ENCODE data around the gene TMEM164.

Gene TMEM164

GRCh38 chrX:110032534-110033147 lies 29.7 kb downstream of the TMEM164 start:
- Histone ChIP-seq H3K4me1 (no peaks in the 10 kb centered on the region), H3K9me3 (no peaks in the 10 kb centered on the region), H3K36me3 (no peaks in the 10 kb centered on the region), H3K4me3 (ENCODE audit: low read depth, low read length) (no peak overlapping the region), H3K27me3 (no peaks in the 10 kb centered on the region)
- no peak for TF ChIP-seq CTCF (IDR thresholded peaks at IDR 0.05; ENCODE audit: low read depth, low read length)
- DNase-seq = no peak

- Histone ChIP-seq H3K4me1 (no peaks in the 10 kb centered on the region), H3K36me3 (no peaks in the 10 kb centered on the region)
Observed at GRCh38 chrX:110034036-110034435, 31.1 kb downstream of the TMEM164 start.

GRCh38 chrX:110036162-110037033 lies 33.5 kb downstream of the TMEM164 start:
- H3K4me3 ChIP-seq (ENCODE audit: low read depth, low read length) = no peak overlapping the region
- no peaks in the 10 kb centered on the region for H3K9me3 ChIP-seq
- DNase-seq = no peak
- H3K36me3 ChIP-seq = no peaks in the 10 kb centered on the region
- no peaks in the 10 kb centered on the region for H3K27me3 ChIP-seq
- no peak for TF ChIP-seq CTCF (IDR thresholded peaks at IDR 0.05; ENCODE audit: low read depth, low read length)
- no peaks in the 10 kb centered on the region for H3K4me1 ChIP-seq

More at GRCh38 chrX:110034036-110034435, 31.1 kb downstream of the TMEM164 start:
- no peak for TF ChIP-seq CTCF (IDR thresholded peaks at IDR 0.05; ENCODE audit: low read depth, low read length)
- no peak for DNase-seq
- no peaks in the 10 kb centered on the region for H3K27me3 ChIP-seq
- H3K4me3 ChIP-seq (ENCODE audit: low read depth, low read length) = no peak overlapping the region
- H3K9me3 ChIP-seq = no peaks in the 10 kb centered on the region

- TF ChIP-seq CTCF (IDR thresholded peaks at IDR 0.05; ENCODE audit: low read depth, low read length) = no peak
- DNase-seq = no peak
- H3K27me3 ChIP-seq = no peaks in the 10 kb centered on the region
- no peak overlapping the region for H3K4me3 ChIP-seq (ENCODE audit: low read depth, low read length)
- no peaks in the 10 kb centered on the region for H3K36me3 ChIP-seq
- H3K9me3 ChIP-seq = no peaks in the 10 kb centered on the region
- H3K4me1 ChIP-seq = no peaks in the 10 kb centered on the region
Observed at GRCh38 chrX:110037178-110037577, 34.3 kb downstream of the TMEM164 start.

- no peak for TF ChIP-seq CTCF (IDR thresholded peaks at IDR 0.05; ENCODE audit: low read depth, low read length)
- H3K9me3 ChIP-seq = no peaks in the 10 kb centered on the region
- DNase-seq = no peak
- no peaks in the 10 kb centered on the region for H3K36me3 ChIP-seq
- H3K27me3 ChIP-seq = no peaks in the 10 kb centered on the region
- no peak overlapping the region for H3K4me3 ChIP-seq (ENCODE audit: low read depth, low read length)
- no peaks in the 10 kb centered on the region for H3K4me1 ChIP-seq
Observed at GRCh38 chrX:110038900-110039299, 36.0 kb downstream of the TMEM164 start.

GRCh38 chrX:110041980-110042379 lies 39.1 kb downstream of the TMEM164 start:
- no peak for DNase-seq
- Histone ChIP-seq H3K4me3 (ENCODE audit: low read depth, low read length) (no peak overlapping the region), H3K27me3 (no peaks in the 10 kb centered on the region), H3K4me1 (no peaks in the 10 kb centered on the region), H3K36me3 (no peaks in the 10 kb centered on the region), H3K9me3 (no peaks in the 10 kb centered on the region)
- TF ChIP-seq CTCF (IDR thresholded peaks at IDR 0.05; ENCODE audit: low read depth, low read length) = no peak
